HUES48 (cell line): ENCODE measurements around the gene PEX16.

Source experiments
- H3K27ac ChIP-seq: one replicate; pipeline ENCODE4 v1.7.0; 2013; ENCODE audit warnings: low read depth, low read length, inconsistent platforms
- H3K27me3 ChIP-seq: 2 replicates; pipeline ENCODE4 v1.6.1; 2013; ENCODE audit warnings: mild to moderate bottlenecking, low read length; ENCODE audit not compliant: control insufficient read depth, insufficient read depth
- H3K36me3 ChIP-seq: 2 replicates; pipeline ENCODE4 v1.6.1; 2013; ENCODE audit warnings: low read length; ENCODE audit not compliant: control insufficient read depth, insufficient read depth
- H3K4me1 ChIP-seq: 2 replicates; pipeline ENCODE4 v1.6.1; 2013; ENCODE audit warnings: mild to moderate bottlenecking, low read length; ENCODE audit not compliant: control insufficient read depth, insufficient read depth
- H3K4me3 ChIP-seq: 2 replicates; pipeline ENCODE4 v1.5.1; 2013; ENCODE audit warnings: mild to moderate bottlenecking, low read depth, low read length
- H3K9ac ChIP-seq: 2 replicates; pipeline ENCODE4 v1.6.1; 2013; ENCODE audit warnings: mild to moderate bottlenecking, low read depth, low read length, moderate library complexity
- H3K9me3 ChIP-seq: 2 replicates; pipeline ENCODE4 v1.6.1; 2013; ENCODE audit warnings: low read length; ENCODE audit not compliant: control insufficient read depth, insufficient read depth

PEX16 gene

DNA sequence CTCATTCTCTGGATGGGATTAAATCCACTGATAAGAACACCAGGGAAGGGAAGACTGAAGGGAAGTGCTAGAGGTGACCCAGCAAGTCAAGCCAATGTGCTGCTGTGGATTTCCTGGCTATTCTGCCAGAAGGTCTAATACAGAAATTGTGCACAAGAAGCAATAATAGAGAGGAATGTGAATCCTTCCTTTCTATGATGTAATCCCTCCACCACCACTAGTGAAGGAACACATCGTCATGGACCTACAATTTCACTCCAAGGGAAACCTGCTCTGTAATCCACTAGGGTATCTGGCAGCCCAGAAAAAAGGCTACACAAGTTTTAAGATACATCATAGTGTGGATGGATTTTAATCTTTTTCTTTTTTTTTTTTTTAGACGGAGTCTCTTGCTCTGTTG lies 22.2 kb upstream of the PEX16 start:
- Histone ChIP-seq H3K27ac (no peak overlapping the region), H3K27me3 (no peaks in the 10 kb centered on the region), H3K9me3 (no peaks in the 10 kb centered on the region), H3K4me3 (no peak overlapping the region), H3K9ac (no peak overlapping the region), H3K36me3 (peaks cover 25% of the 10 kb centered on the region), H3K4me1 (no peaks in the 10 kb centered on the region)

DNA sequence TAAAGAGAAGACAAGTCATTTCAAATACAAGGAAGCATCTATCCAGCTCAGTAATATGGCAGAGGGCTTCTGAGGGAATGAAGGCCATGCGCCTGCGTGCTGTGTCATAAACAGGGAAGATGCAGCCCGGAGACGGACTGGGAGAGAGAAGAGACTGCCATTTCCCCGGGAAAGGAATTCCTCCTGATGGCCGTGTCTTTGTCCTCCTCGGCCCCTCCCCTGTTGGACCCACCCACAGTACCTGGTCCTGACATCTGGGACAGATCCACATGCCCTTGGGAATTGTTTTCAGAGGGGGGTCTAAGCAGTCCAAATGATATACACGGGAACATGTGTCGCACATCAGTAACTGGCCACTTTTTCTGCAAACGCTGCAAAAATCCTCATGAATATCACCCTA lies 20.2 kb upstream of the PEX16 start:
- Histone ChIP-seq H3K9me3 (no peaks in the 10 kb centered on the region), H3K4me1 (no peaks in the 10 kb centered on the region), H3K27me3 (no peaks in the 10 kb centered on the region), H3K36me3 (peaks cover 37% of the 10 kb centered on the region), H3K4me3 (no peak overlapping the region), H3K9ac (no peak overlapping the region), H3K27ac (no peak overlapping the region)

DNA sequence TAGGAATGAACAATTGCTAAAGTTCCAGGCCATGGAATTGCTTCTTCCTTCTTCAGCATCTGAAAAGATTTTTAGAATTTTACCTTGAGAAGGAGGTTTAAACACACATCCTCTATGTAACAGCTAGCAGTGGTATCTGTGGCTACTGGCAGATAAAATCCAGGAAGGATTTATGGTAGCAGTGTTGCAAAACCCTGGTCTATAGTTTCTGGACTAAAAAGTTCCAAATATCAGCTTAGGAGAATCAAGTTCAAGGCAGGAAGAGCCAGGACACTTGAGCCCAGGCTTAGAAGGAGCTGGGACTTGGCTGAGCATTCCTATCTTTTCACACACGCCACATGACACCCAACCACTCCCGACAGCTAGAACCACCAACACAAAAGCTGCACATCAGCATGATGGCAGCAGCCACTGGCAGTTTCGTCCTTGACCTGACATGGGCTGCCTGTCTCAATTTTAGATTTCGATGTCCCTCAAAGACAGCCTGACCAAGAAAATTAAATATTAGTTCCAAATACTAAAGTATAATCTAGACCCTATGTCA lies 18.9 kb upstream of the PEX16 start:
- Histone ChIP-seq H3K4me3 (no peak overlapping the region), H3K4me1 (no peaks in the 10 kb centered on the region), H3K36me3 (peaks cover 46% of the 10 kb centered on the region), H3K27ac (no peak overlapping the region), H3K27me3 (no peaks in the 10 kb centered on the region), H3K9ac (no peak overlapping the region), H3K9me3 (no peaks in the 10 kb centered on the region)

DNA sequence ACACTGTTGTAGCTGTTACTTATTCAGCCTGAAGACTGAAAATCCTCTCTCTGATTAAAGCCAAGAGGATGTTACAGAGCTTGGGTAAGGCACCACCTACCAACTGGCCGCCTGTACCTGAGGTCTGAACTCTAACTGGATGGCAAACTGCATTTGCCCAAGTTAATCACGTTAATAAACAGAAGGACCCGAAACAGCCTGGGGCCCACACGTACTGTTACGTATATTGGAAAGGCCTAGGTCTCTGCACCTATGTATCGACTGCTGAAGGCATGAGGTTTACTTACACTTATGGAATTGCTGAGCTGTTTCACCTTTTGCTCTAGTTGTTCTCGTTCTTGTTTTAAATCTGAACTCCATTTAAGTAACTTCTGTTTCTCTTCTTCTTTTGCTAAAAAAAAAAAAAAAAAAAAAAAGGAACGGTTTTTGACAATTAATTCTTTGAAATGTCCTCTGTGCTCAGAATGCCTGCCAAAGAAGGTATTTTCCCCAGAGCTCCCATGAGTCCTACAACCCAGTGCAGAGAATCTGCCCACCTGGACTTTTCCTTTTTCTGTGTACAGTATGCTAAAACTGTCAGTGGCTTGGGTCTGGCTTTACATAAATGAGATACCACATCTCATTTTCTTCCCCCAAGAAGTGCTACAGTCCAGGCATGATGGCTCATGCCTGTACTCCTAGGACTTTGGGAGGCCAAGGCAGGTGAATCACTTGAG lies 17.8 kb upstream of the PEX16 start:
- no peak overlapping the region for H3K9ac ChIP-seq
- H3K9me3 ChIP-seq: no peaks in the 10 kb centered on the region
- no peak overlapping the region for H3K4me3 ChIP-seq
- no peaks in the 10 kb centered on the region for H3K27me3 ChIP-seq
- H3K4me1 ChIP-seq: no peaks in the 10 kb centered on the region
- peak overlapping the region; percentile 7 for H3K27ac ChIP-seq
- H3K36me3 ChIP-seq: peaks cover 52% of the 10 kb centered on the region

DNA sequence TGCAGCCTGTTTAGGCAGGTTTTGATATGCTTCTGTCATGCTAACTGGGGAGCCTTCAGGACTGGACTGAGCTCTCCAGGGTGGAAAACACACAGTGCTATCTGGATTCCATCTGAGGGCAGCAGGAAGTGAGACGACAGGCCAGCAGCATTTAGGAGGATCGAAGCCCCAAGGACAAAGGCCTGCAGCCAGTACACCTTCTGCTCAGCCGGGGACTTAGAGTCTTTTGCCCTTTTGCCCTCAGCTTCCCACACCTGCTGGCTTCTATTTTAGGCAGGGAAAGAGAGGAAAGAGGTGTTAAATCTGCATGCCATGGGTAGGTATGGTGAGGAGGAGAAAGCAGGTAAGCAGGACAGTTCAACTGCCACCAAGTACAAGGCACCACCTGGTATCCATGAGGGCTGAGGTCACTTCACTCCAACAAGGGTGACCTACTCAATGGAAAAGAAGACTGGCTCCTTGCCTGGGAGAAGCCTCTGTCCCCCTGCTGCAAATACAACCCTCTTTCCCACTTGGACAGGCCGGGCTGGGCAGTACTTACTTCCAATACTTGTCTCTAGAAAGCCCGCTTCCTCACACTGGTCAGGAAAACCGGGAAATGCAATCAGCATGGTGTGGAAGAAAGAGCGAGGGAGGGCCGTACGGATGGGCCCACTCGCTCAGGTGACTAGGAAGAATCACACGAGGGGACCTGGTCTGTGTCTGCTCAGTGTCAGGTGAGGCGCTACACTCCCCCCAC lies 17.1 kb upstream of the PEX16 start:
- peaks cover 52% of the 10 kb centered on the region for H3K36me3 ChIP-seq
- no peaks in the 10 kb centered on the region for H3K4me1 ChIP-seq
- H3K4me3 ChIP-seq: no peak overlapping the region
- peak overlapping the region; percentile 7 for H3K27ac ChIP-seq
- no peaks in the 10 kb centered on the region for H3K27me3 ChIP-seq
- no peak overlapping the region for H3K9ac ChIP-seq
- H3K9me3 ChIP-seq: no peaks in the 10 kb centered on the region

DNA sequence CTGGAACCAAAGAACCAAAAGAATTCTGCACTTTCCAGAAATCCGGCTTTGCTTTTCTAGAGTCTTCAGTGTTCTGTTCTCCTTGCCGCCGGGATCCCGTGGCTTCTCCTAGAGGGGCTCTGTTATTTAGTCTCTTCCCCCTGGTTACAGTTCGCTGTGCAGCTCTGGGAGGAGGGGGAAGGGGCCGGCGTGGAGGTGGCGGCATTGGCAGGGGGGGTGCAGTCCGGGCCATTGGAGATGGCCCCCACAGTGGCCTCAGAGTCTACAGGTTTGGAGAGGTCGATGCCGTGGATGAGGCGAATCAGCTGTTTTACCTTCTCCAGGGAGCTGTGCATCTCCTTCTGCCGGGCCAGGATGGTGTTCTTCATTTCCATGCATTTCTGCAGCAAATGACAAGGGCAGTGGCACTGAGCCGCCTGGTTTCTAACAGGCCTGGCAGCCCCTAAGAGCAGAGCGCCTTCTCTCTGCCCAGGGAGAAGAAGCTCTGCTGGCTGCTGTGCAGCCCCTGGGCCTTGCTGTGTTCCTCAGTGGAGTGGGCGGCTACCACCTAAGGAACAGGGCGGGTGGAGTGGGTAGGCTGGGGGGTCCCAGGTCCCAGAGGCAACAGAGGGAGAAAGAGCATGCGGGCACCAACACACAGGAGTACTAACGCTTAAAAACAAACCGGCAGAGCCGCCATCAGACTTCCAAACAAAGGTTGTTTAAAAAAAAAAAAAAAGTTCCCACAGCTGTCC lies 16.3 kb upstream of the PEX16 start:
- Histone ChIP-seq H3K9ac (no peak overlapping the region), H3K27me3 (no peaks in the 10 kb centered on the region), H3K27ac (peak overlapping the region; percentile 40), H3K4me3 (no peak overlapping the region), H3K9me3 (no peaks in the 10 kb centered on the region), H3K4me1 (no peaks in the 10 kb centered on the region), H3K36me3 (peaks cover 52% of the 10 kb centered on the region)

GRCh38 chr11:45933131-45933831 lies 15.6 kb upstream of the PEX16 start:
- H3K9ac ChIP-seq: no peak overlapping the region
- H3K4me1 ChIP-seq: no peaks in the 10 kb centered on the region
- H3K27me3 ChIP-seq: no peaks in the 10 kb centered on the region
- no peaks in the 10 kb centered on the region for H3K9me3 ChIP-seq
- H3K4me3 ChIP-seq: no peak overlapping the region
- no peak overlapping the region for H3K27ac ChIP-seq
- peaks cover 58% of the 10 kb centered on the region for H3K36me3 ChIP-seq

- H3K4me1 ChIP-seq: no peaks in the 10 kb centered on the region
- no peaks in the 10 kb centered on the region for H3K9me3 ChIP-seq
- no peak overlapping the region for H3K4me3 ChIP-seq
- H3K27me3 ChIP-seq: no peaks in the 10 kb centered on the region
- H3K9ac ChIP-seq: no peak overlapping the region
- H3K27ac ChIP-seq: no peak overlapping the region
- peaks cover 63% of the 10 kb centered on the region for H3K36me3 ChIP-seq
Observed at GRCh38 chr11:45932217-45932616, 14.5 kb upstream of the PEX16 start.

GRCh38 chr11:45931739-45932138 lies 14.1 kb upstream of the PEX16 start:
- H3K36me3 ChIP-seq: peaks cover 68% of the 10 kb centered on the region
- H3K4me1 ChIP-seq: no peaks in the 10 kb centered on the region
- H3K9me3 ChIP-seq: no peaks in the 10 kb centered on the region
- H3K4me3 ChIP-seq: no peak overlapping the region
- no peak overlapping the region for H3K27ac ChIP-seq
- no peak overlapping the region for H3K9ac ChIP-seq
- H3K27me3 ChIP-seq: no peaks in the 10 kb centered on the region

- no peak overlapping the region for H3K9ac ChIP-seq
Observed at GRCh38 chr11:45930951-45931570, 13.4 kb upstream of the PEX16 start.

More at GRCh38 chr11:45930951-45931570, 13.4 kb upstream of the PEX16 start:
- Histone ChIP-seq H3K4me1 (no peaks in the 10 kb centered on the region), H3K36me3 (peaks cover 74% of the 10 kb centered on the region), H3K4me3 (no peak overlapping the region), H3K27me3 (no peaks in the 10 kb centered on the region), H3K9me3 (no peaks in the 10 kb centered on the region), H3K27ac (no peak overlapping the region)
